Ascending aorta (tissue), 2 donors: Measurements from ENCODE around the gene STPG1. TPM values are rescaled to one million over a fixed set of nuclear protein-coding genes. Genes with fewer than 3 reads are reported as not detected.

Experiments
- DNase-seq, 2 donors: peaks; one replicate each; pipeline ENCODE4 v3.0.0-alpha.2; 2019; ENCODE audit warnings: low spot score in 2 of 2
- H3K27ac ChIP-seq, 2 donors: fragments of 200-600 bp; sonication (generic); one replicate each; pipeline ENCODE4 v1.5.1; 2016 to 2017; ENCODE audit warnings: mild to moderate bottlenecking in 1 of 2
- H3K27me3 ChIP-seq: fragments of 200-600 bp; sonication (generic); one replicate; pipeline ENCODE4 v1.5.1; 2017
- H3K36me3 ChIP-seq, 2 donors: fragments of 200-600 bp; sonication (generic); one replicate each; pipeline ENCODE4 v1.5.1; 2016
- H3K4me1 ChIP-seq, 2 donors: fragments of 200-600 bp; sonication (generic); one replicate each; pipeline ENCODE4 v1.5.1; 2016 to 2017; ENCODE audit warnings: mild to moderate bottlenecking in 1 of 2
- H3K4me3 ChIP-seq, 2 donors: fragments of 200-600 bp; sonication (generic); one replicate each; pipeline ENCODE4 v1.5.1; 2016 to 2017; ENCODE audit warnings: mild to moderate bottlenecking in 1 of 2
- H3K9me3 ChIP-seq, 2 donors: fragments of 200-600 bp; sonication (generic); one replicate each; pipeline ENCODE4 v1.5.1; 2016
- intact Hi-C: fragments of 100-400 bp; cut with DNase I; formaldehyde crosslinking; loops from one replicate; pipeline ENCODE4 v1.15.1; 2023
- total RNA-seq: library from RNA; depleted of rRNA; stranded (reverse); fragments of >200 nt; gene quantifications from one replicate; pipeline ENCODE4 v1.1.0, GENCODE V29; 2016
- TF ChIP-seq, protein P1 (sequence below), 3 experiments: fragments of 200-600 bp in 2 of 3; fragments of 450-650 bp in 1 of 3; sonication (generic) in 2 of 3; IDR thresholded peaks; one replicate each; pipeline ENCODE4 v1.5.1; 2016 to 2019; ENCODE audit warnings: antibody characterized with exemption in 3 of 3, mild to moderate bottlenecking in 1 of 3, moderate library complexity in 1 of 3

The STPG1 gene
- total RNA-seq, 1 donor from 2014 or later, result 11.0 TPM

DNA sequence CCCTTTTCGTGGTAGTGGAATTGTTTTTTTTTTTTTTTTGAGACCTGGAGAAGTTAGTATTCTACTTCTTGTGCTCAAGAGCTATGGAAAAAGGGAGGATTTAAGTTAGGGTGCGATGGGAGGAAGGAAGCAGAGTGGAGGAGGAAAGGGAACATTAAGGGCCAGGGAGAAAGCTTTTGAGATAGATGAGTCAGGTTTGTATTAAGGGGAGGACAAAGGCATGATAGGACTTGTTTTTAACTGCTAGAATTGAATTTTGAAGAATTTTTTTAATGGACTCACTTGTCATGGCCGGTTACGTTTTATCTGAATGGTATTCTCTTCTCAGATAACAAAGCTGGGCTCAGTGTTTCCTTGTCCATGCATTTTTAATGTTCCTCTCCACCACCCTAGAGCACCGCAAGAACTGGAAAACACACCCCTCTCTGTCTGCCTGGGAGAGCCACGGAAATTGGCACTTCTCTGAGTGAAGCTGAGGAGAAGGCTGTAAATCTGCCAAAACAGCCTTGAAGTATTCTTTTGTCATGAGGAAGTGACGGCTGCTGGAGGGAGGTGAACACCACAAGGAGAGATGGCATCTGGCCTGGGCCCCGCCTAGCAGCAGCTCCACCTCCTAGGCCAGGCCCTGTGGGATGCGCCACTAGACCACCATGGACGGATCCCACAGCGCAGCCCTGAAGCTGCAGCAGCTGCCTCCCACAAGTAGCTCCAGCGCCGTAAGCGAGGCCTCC lies 5.5 kb upstream of the STPG1 start:
- no peaks in the 10 kb centered on the region for H3K9me3 ChIP-seq
- intact Hi-C loops, result loop anchor here (5.0 kb wide), 2 partner anchors 83 to 218 kb away; partner anchors contain the start of gene RCAN3
- no peak for DNase-seq
- TF ChIP-seq, protein P1, sequence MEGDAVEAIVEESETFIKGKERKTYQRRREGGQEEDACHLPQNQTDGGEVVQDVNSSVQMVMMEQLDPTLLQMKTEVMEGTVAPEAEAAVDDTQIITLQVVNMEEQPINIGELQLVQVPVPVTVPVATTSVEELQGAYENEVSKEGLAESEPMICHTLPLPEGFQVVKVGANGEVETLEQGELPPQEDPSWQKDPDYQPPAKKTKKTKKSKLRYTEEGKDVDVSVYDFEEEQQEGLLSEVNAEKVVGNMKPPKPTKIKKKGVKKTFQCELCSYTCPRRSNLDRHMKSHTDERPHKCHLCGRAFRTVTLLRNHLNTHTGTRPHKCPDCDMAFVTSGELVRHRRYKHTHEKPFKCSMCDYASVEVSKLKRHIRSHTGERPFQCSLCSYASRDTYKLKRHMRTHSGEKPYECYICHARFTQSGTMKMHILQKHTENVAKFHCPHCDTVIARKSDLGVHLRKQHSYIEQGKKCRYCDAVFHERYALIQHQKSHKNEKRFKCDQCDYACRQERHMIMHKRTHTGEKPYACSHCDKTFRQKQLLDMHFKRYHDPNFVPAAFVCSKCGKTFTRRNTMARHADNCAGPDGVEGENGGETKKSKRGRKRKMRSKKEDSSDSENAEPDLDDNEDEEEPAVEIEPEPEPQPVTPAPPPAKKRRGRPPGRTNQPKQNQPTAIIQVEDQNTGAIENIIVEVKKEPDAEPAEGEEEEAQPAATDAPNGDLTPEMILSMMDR (IDR thresholded peaks at IDR 0.05), result no peak
- H3K27me3 ChIP-seq, result no peaks in the 10 kb centered on the region
- no peak overlapping the region for H3K4me3 ChIP-seq
- H3K36me3 ChIP-seq, result no peaks in the 10 kb centered on the region
- H3K27ac ChIP-seq, result no peak overlapping the region
- H3K4me1 ChIP-seq, result peaks cover 3 to 12% of the 10 kb centered on the region in 2 donors

- H3K27ac ChIP-seq, result no peak overlapping the region
- TF ChIP-seq, protein P1 (IDR thresholded peaks at IDR 0.05), result no peak
- H3K27me3 ChIP-seq, result no peaks in the 10 kb centered on the region
- no peaks in the 10 kb centered on the region for H3K9me3 ChIP-seq
- no peaks in the 10 kb centered on the region for H3K36me3 ChIP-seq
- DNase-seq, result no peak
- H3K4me3 ChIP-seq, result no peak overlapping the region
- intact Hi-C loops, result loop anchor here (5.0 kb wide), 2 partner anchors 85 to 220 kb away; partner anchors contain the start of gene RCAN3
- H3K4me1 ChIP-seq, result peaks cover 3 to 12% of the 10 kb centered on the region in 2 donors
Measured at GRCh38 chr1:24417681-24418080, 4.1 kb upstream of the STPG1 start.

DNA sequence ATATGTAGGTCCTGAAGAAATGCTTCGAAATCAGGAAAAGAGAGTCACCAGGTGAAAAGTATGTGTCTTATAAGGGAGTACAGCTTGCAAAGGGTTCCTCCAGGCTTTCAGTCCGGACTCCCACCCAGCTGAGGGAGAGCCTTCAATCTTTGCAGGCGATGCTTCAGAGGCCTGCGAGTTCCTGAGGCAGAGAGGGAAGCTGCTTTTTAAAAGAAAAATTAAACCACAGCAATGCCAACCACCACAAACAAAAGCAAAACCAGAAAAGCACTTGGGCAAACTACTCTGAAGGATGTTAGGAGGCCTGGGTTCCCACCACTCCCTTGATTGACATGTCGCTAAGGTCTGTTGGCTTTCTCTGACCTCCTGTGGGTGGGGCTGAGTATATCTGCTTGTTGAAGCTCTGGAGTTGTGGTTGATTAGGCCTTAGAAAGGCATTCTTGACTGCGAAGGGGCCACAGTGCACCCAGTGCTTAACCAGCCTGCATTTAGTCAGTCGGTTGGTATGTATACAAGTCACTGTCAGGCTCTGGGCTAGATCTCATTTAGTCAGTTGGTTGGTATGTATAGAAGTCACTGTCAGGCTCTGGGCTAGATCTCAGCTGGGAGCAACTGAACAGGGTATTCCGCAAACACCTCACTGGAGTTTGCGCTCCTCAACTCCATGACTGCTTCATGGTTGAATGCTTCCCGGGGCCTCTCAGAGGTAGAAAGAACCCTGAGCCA lies 3.2 kb upstream of the STPG1 start:
- H3K4me3 ChIP-seq, result peak overlapping the region; percentile 68 to 71
- intact Hi-C loops, result loop anchor here (5.0 kb wide), 2 partner anchors 85 to 220 kb away; partner anchors contain the start of gene RCAN3
- no peaks in the 10 kb centered on the region for H3K9me3 ChIP-seq
- no peak for DNase-seq
- no peaks in the 10 kb centered on the region for H3K36me3 ChIP-seq
- H3K27me3 ChIP-seq, result no peaks in the 10 kb centered on the region
- no peak overlapping the region for H3K27ac ChIP-seq
- peaks cover 3 to 12% of the 10 kb centered on the region in 2 donors for H3K4me1 ChIP-seq
- TF ChIP-seq, protein P1 (IDR thresholded peaks at IDR 0.05), result no peak

DNA sequence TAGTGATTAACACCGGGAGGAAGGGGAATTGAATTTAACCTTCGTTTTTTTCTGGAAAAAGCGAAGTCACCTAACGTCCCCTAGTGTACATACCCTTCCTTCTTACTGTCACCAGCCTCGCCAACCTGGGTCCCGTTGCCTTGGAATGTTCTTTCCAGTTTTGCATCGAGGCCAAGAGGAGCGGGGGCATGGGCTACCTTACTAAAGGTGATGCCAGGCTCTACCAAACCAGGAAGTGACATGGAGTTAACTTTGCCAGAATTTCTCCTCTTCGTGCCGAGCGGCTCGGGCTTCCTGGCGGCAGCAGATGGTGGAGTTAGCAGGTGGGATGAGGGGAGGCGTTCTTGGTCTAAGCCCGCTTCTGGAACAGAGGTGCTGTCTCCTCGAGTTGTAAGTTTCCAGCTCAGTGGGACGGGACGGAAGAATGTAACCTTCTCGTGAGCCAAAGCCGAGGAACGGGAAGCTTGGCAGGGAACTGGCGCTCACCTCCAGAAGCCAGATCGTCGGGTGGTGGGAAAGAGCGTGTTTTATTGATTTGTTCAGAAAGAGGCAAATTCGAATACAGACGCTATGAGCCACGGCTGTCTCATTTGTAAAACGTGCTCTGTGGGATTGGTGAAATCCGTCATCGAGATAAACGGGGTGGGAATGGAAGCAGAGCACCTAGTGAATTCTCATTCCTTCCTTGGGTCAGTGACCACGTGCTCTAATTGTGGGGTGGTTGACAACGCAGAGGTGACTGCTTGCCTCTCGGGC lies 2.5 kb upstream of the STPG1 start:
- TF ChIP-seq, protein P1 (IDR thresholded peaks at IDR 0.05), result no peak
- no peaks in the 10 kb centered on the region for H3K27me3 ChIP-seq
- DNase-seq, result no peak
- peaks cover 3 to 12% of the 10 kb centered on the region in 2 donors for H3K4me1 ChIP-seq
- H3K27ac ChIP-seq, result no peak overlapping the region
- peak overlapping the region; percentile 68 to 71 for H3K4me3 ChIP-seq
- no peaks in the 10 kb centered on the region for H3K36me3 ChIP-seq
- no peaks in the 10 kb centered on the region for H3K9me3 ChIP-seq
- intact Hi-C loops, result loop anchor here (5.0 kb wide), 2 partner anchors 86 to 221 kb away; partner anchors contain the start of gene RCAN3

- intact Hi-C loops, result loop anchor here (5.0 kb wide), 2 partner anchors 87 to 222 kb away; partner anchors contain the start of gene RCAN3
- Histone ChIP-seq H3K36me3 (no peaks in the 10 kb centered on the region), H3K9me3 (no peaks in the 10 kb centered on the region), H3K27ac (no peak within 1 kb of the TSS), H3K27me3 (no peaks in the 10 kb centered on the region), H3K4me1 (peaks cover 3 to 12% of the 10 kb centered on the region in 2 donors), H3K4me3 (peak within 1 kb of the TSS; percentile 68 to 71)
- TF ChIP-seq, protein P1 (IDR thresholded peaks at IDR 0.05), result peak; percentile 56 to 63 (median 62)
- peak; percentile 89 to 97 for DNase-seq
Measured at GRCh38 chr1:24415334-24415909, 1.8 kb upstream of the STPG1 start, which contains the start of gene NIPAL3. NIPAL3 (plus strand) TSS chr1:24415802; CDS start chr1:24419548, 3,746 bp downstream.
